Activated CD8-positive, alpha-beta memory T cell treated with anti-CD3 and anti-CD28 coated beads, Interleukin-2, amount 50 U/mL, for 1 hour (primary cell): ENCODE results near the gene CEP170B.

Source experiments
- DNase-seq: peaks from one replicate; pipeline ENCODE4 v3.0.0-alpha.2; 2020; ENCODE audit errors: extremely low read depth

CEP170B gene

DNA sequence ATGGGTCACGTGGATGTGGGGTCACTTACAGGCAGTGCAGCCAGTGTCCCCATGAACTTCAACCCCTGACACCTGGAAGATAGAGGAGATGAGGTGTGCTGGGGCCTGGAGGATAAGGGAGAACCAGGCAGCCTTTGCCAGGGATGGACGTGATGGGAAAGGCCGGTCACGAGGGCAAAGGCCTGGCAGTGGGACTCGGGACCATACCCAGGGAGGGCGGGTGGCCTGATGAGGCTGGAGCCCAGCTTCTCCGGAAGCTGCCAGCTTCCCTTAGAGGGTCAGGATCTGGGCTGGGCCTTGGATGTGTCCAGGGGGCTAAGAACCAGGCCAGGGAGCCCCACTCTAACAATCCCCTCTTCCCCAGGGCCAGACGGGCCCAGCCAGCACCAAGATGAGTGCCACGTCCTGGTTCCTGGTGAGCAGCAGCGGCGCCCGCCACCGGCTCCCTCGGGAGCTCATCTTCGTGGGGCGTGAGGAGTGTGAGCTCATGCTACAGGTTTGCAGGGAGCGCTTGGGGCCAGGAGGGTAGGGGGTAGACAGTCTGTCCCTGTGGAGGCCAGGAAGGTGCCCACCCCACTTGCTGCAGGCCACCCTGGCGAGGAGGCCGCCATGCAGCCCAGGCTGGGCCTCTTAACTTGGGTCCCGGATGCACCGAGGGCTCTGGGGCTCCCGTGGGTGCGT, 3.1 kb downstream of the CEP170B start:
- DNase-seq: no peak

DNA sequence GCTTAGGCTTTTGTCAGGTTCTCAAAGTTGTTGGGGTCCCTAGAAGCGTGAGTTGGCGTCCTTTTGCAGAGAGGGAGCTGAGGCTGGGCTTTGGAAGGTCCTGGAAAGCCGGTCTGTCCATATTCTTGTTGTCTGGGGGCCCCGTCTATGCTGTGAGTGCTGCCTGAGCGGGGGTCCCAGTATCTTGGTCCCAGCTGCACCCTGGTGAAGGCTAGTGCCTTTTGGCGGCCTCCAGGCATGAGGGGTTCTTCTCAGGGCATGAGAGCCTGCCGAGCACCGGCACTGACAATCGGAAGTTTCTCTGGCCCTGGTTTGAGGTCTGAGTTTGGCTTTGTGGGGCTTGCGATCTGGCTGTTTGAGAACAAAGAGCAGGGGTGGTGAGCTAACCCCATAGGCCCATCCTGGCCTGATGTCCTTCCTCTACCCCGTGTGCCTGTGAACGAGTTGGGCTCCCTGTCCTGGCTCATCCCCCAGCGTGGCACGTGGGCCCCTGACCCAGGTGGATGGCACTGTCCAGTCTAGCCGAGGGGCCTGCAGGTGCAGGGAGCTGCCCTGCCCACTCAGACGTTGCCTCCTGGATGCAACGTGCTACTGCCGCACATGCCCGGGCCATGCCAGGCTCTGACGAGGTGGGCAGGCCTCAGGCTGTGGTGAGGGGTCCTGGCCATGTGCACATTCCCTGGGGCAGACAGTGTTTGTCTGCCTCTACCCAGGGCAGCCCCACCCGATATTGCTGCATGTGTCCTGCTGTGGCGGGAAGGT, 3.9 kb downstream of the CEP170B start:
- DNase-seq: no peak

DNA sequence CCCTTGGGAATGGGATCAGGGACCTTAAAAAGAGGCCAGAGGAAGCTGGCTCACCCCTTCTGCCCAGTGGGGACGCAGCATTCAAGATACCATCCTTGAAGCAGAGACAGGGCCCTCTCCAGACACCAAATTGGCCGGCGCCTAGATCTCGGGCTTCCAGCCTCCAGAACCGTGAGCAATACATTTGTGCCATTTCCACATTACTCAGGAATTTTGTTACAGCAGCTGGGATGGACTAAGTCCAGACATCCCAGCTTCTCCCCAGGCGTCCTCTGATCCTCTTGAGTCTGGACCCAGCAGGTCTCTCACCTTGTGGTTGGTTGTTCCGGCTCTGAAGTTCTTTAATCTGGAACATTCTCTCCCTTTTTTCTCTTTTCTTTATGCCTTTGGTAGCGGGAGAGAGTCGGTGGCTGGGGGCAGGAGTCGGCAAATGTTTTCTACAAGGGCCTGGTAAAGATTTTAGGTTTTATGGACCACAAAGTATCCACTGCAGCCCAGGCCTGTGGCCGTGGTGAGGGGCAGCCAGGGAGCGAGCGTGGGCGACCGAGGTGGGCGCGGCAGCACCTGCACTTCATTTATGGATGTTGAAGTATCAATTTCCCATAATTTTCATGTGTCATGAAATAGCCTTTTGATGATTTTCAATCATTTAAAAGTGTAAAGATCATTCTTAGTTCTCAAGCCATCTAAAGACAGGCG, 4.8 kb downstream of the CEP170B start:
- DNase-seq: no peak

DNA sequence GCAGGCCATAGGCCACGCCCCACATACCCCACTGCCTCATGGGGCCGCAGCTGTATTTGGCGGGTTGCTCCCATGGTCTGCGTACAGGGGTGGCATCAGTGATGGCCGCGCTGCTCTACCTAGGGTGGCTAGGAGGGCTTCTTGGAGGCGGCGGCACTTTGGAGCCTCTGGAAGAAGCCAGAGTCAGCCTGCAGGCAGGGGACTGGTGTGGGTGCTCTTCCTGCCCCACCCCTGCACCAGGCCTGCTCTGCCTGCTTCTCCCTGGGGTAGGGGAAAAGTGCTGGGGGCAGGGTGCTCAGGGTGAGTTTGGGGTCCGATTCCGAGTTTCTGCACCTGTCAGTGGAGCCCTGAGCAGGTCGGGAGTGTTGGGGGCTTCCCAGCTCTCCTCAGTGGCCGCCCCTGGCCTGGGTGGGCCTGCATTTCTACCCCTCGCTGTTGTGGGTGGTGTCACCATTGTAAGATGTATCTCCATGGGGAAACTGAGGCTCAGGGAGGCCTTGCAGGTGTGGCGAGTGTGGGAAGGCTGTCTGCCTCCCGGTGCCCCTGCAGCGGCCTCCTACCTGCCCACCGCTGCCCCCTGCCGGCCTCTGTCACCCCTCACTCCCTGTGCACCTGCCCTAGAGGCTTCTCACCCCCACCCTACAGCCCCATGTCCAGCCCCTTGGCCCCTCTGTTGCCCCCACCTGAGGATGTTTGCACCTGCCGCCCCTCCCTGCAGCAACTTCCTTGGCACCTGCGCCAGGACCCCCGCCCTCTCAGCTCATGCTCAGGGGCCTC, 5.5 kb downstream of the CEP170B start:
- DNase-seq: no peak

DNA sequence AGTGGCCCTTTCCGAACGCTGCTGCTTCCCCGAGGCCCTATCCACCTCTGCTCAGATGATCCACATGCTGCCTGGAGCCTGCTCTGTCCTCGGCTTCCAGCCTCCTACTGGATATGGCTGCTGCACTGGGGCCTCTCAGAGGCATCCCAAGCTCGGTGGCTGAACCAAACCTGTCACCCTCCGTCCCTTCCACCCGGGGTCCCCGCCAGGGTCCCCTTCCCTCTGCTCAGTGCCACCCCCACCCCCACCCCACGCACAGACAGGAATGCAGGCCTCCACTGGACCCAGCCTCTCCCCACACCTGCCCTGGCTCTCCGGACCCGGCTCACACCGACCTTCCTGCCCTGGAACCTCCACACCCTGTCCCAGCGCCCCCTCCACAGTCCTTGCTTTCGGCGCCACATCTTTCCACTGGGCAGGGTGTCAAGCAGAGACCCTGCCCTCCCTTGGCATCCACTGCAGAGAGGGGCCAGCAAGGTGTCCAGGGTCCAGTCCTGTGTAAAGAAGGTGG, 6.1 kb downstream of the CEP170B start:
- DNase-seq: no peak

DNA sequence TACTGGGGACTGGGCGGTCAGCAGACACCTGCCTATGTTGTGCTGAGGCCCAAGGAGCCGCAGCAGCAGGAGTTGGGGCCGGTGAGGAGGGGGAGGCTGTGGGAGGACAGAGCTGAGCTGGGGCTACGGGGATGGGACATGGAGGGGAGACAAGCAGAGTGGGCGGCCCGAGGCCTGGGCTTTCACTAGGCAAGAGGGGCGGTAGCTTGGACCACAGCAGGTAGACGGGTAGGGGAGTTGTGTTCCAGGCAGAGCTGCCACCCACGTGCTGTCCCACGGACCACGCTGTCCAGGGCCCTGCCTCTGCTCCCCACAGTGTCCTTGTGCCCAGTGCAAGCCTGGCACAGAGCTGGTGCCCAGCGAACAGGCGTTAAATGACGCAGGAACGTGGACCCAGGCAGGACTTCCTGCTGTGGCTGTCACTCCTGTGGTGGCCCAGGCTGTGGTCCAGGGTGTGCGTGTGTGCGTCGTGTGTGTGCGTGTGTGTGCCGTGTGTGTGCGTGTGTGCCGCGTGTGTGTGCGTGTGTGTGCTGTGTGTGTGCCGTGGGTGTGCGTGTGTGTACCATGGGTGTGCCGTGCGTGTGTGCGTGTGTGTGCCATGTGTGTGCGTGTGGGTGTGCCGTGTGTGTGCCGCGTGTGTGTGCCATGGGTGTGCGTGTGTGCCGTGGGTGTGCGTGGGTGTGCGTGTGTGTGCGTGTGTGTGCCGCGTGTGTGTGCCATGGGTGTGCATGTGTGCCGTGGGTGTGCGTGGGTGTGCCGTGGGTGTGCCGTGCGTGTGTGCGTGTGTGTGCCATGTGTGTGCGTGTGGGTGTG, 6.8 kb downstream of the CEP170B start:
- no peak for DNase-seq

DNA sequence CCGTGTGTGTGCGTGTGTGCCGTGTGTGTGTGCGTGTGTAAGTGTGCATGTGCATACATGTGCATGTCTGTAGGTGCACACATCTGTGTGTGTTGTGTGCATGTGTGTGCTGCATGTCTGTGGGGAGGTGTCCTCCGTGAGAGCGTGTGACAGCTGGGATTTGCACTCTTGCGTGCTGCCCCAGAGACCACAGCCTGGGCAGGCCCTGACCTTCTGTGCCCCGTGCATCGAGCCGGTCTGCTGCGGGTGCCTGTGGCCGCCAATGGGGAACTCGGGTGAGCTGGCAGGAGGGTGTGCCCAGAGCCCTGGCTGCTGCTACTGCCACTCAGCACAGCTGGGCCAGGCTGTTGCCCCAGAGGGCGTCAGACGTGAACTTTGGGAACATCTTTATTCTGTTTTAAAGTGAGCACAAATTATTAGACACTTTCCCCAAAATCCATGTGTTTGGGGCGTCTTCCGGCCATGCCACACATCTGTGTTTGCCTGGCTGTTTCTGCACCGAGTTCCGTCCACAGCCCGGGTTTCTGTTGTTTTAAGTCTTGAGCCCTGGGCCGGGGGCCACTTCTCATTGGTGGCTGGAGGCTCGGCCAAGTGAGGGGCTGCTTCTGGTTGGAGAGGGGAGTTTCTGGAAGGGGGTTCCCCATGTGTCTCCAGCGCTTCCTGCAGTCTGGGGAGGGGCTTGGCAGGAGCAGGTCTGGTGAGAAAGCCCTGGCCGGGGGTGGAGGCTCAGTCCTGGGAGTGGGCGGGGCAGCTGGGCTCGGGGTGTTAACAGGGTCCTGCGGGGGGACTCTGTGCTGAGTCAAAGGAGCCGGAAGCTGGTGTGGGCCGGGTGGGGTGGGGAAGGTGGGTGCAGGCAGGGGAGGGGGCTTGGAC, 7.6 kb downstream of the CEP170B start:
- DNase-seq: no peak

DNA sequence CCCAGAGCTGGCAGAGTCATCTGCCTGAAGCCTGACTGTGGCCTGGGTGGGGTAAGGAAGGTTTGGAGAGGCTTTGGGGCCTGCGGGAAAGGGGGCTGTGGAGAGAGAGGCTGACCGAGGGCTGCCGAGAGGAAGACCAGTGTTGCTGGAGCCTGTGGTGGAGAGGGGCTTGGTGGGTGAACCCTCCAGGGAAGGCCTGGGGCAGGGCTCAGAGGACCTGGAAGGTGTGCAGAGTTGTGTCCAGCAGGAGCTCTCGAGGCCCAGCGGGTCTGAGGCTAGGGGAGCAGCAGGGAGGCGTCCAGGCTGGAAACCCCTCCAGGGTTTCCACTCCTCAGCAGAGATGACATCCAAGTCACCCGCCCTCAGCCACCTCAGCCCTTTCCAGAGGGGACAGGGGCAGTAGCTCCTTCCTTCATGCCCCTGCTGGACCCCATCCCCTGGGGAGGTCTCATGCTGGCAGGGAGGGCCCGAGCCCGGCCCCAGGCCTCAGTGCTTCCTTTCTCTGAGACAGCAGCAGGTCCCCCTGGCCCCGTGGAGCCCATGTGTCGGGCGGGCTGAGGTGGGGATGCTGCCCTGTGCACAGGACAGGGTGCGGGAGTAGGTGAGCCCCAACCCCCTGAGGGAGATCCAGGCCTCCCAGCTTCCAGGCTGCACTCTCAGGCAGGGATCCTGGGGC, 8.4 kb downstream of the CEP170B start:
- DNase-seq: no peak

DNA sequence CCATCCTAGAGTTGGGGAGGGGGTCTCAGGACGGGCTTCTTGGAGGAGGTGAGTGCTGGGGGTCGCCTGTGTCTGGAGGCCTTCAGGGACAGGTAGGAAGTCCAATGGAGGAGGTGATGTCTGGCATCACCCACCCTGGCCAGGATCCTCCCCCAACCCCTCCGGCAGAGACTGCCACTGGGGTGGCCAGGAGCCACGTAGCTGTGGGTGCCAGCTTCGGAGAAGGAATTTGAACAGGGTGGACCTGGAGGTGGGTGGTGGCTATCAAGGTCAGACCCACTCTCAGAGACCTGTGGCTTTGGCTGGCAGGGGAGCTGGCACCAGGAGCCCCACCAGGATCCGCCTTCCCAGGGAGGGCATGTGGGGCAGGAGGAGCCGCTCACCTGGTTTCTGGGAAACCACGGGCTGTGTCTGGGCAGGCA, 9.1 kb downstream of the CEP170B start:
- no peak for DNase-seq

DNA sequence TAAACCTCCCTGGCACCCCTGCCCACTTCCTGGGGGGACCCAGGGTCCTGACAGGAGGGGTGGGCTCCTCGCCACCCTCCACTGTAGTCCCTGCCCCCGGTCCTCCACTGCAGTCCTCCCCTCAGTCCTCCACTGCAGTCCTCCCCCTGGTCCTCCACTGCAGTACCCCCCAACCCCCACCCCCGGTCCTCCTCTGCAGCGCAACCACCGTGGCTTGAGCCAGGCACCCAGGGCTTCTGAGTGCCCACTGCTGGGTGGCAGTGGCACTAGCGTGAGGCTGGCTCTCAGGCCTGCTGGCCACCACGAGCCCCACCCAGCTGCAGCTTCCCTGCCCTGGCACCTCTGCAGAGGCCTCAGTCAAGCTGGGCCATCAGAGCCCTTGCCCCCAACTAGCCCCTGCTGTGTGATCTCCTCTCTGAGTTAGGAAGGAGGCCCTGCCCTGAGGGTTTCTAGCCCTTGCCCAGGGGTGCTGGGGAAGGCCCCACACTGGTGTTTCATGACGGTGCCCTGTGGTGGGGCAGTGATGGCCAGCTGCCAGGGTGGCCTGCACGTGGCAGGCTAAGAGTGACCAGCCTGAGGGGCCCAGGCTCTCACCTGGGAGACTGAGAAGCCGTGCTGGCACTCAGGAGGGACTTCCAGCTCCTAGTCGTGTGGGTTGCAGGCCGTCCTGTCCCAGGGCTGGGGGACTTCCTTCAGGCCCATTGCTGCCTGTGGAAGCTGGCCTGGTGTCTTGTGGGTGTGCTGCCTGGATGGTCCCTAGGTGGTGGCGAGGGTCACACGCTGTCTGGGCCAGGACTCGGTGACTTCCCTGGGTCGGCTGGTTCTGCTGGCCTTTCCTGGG, 9.7 kb downstream of the CEP170B start:
- DNase-seq: no peak

DNA sequence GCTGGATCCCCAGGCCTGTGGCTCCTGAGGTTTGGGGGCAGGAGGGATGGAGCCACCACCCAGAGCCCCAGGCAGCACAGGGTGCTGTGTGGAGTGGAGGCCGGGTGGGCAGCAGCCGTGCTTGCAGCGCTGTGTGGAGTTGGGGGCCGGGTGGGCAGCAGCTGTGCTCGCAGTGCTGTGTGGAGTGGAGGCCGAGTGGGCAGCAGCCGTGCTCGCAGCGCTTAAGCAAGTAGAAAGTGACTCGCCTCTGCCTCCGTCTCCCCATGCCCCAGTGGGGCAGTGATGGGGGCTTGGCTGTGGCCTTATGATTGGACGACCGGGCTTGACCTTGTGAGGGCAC, 10.3 kb downstream of the CEP170B start:
- DNase-seq: no peak

DNA sequence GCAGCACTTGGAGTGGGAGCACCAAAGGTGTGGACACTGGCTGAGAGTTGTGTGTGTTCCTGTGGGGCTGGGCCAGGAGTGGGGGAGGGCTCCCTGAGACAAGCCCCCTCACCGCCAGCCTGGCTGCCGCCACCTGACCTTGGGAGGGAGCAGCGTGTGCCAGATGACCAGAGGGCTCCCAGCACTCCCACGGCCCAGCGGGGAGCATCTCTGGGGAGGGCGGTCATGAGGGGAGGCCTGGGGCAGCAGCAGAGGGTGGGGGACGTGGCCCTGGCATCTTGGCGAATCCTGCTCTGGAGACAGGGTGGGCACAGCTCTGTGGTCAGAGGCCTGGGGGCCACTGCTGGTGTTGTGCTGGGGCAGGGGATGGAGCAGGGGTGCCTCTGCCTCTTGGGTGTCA, 10.7 kb downstream of the CEP170B start:
- DNase-seq: no peak

DNA sequence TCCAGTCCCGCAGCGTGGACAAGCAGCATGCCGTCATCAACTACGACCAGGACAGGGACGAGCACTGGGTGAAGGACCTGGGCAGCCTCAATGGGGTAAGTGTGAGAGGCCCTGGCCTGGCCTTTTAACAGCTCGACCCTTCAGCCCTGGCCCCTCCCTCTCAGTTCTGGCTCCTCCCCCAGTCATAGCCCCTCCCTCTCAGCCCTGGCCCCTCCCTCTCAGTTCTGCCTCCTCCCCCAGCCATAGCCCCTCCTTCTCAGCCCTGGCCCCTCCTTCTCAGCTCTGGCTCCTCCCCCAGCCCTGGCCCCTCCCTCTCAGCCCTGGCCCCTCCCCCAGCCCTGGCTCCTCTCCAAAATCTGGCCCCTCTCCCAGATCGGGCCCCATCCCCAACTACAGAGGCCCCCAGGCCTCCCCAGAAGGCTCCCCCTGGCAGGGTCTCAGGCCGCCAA, 11.2 kb downstream of the CEP170B start:
- no peak for DNase-seq

DNA sequence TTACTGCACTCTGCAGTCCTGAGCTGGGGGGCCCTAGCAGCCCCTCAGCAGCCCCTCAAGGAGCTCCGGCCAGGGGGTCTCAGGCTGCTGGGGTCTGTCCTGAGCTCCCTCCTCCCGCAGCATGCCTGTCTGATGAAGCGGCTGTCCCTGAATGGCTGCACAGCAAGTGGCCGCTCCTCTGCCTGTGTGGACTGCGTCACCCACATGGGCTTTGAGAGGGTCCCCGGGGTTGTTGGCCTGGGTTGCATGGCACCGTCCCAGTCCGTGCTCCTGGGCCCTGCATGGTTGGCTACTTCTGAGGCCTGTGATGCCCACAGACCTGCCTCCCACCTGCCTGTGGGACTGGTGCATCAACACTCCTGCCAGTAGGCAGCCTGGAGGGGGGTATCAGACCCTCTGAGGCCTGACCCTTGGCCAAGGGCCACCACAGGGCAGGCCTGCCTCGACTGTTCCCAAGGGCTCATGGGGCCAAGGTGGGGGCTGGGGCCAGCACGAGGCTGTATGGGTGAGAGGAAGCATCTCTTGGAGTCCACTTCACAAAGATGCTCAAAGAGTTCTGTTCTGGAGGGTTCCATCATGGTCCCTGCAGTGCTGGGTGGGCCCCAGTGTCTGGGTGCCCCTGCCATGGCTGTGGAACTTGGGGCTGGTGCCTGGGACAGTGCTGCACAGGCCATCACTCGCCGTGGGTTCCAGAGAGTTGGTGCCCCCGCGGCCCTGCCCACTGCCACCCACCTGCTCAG, 12.2 kb downstream of the CEP170B start:
- no peak for DNase-seq

DNA sequence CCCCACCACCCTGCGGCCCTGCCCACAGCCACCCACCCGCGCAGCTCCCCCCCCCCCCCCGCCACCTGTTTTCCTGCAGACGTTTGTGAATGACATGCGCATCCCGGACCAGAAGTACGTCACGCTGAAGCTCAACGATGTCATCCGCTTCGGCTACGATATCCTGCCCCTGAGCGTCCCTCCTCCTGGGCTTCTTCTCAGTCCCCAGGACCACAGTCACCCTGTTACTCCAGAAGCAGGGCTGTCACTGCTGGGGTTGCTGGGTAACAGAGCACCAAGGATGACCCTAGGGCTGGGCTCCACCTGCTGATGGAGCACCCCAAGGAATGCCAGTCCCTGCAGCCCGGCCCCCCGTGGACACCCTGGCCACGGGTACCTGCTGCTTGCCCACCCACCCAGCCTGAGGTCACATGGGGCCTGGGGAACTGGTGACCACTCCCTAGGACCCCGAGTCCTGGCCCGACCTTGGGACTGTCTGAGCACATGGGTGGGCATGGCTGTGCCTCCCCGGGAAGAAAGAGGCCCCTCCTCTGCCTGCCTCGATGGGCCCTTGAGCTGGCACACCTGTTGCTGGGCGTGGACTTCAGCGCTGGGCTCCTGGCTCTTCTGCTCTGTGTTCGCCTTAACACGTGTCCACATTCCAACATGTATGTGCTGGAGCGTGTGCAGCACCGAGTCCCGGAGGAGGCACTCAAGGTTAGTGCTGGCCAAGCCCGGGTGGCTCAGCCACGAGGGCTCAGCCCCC, 12.9 kb downstream of the CEP170B start:
- DNase-seq: no peak

DNA sequence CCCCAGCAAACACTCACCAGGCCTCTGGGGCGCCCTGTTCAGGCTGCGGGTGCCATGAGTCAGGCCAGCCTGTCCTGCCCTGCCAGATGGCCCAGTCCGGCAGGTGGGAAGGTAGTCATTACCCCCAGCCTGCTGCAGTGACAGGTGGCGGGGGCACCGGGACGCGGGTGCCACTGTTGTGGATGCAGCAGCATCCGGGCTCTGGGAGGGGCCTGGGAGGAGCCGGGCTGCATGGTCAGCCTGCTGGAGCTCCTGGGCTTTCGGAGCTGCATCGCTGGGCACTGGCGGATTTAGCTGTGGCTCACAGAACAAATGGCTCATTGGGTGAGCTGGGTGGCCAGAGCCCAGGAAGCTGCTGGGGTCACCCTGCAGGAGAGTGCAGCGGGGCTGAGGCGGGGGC, 13.5 kb downstream of the CEP170B start:
- no peak for DNase-seq
